HL-60 (cell line): ENCODE data around the gene AGBL4.

Experiments
- GABPA ChIP-seq: IDR thresholded peaks from 2 replicates; pipeline ENCODE4 v1.6.1; 2012; ENCODE audit warnings: low read depth
- POLR2AphosphoS5 ChIP-seq: IDR thresholded peaks from 2 replicates; pipeline ENCODE4 v1.6.1; 2012; ENCODE audit warnings: low read depth
- REST ChIP-seq: IDR thresholded peaks from 2 replicates; pipeline ENCODE4 v1.6.1; 2012; ENCODE audit warnings: low read depth; ENCODE audit not compliant: insufficient replicate concordance
- SPI1 ChIP-seq: IDR thresholded peaks from 2 replicates; pipeline ENCODE4 v1.6.1; 2012; ENCODE audit warnings: low read depth, mild to moderate bottlenecking, borderline replicate concordance
- TF ChIP-seq, protein P1 (sequence below): IDR thresholded peaks from one replicate; pipeline ENCODE4 v1.5.1; 2011; ENCODE audit warnings: low read length, control low read depth, inconsistent platforms; ENCODE audit not compliant: insufficient read depth

DNA sequence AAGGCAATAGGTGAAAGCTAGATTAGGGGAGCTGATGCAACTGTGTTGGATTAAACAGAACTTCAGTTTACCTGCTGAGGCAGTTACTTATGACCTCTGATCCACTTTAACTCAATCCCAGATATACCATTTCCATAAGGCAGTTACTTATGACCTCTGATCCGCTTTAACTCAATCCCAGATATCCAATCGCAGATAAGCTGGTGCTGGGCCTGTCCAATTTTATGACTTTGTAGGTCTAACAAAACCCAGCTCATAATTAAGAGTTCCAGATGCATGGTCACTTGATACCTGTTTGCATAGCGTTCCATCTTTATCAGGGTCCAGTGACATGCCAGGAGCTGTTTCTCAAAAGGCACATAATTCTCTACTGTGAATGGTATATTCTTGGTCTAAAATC is 396.0 kb downstream of the AGBL4 start:
- TF ChIP-seq GABPA (no peak), POLR2AphosphoS5 (no peak), REST (no peak), SPI1 (no peak)
- TF ChIP-seq, protein P1, sequence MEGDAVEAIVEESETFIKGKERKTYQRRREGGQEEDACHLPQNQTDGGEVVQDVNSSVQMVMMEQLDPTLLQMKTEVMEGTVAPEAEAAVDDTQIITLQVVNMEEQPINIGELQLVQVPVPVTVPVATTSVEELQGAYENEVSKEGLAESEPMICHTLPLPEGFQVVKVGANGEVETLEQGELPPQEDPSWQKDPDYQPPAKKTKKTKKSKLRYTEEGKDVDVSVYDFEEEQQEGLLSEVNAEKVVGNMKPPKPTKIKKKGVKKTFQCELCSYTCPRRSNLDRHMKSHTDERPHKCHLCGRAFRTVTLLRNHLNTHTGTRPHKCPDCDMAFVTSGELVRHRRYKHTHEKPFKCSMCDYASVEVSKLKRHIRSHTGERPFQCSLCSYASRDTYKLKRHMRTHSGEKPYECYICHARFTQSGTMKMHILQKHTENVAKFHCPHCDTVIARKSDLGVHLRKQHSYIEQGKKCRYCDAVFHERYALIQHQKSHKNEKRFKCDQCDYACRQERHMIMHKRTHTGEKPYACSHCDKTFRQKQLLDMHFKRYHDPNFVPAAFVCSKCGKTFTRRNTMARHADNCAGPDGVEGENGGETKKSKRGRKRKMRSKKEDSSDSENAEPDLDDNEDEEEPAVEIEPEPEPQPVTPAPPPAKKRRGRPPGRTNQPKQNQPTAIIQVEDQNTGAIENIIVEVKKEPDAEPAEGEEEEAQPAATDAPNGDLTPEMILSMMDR, result no peak
